Measurements from ENCODE around the gene HSD17B12.

Gene HSD17B12

DNA sequence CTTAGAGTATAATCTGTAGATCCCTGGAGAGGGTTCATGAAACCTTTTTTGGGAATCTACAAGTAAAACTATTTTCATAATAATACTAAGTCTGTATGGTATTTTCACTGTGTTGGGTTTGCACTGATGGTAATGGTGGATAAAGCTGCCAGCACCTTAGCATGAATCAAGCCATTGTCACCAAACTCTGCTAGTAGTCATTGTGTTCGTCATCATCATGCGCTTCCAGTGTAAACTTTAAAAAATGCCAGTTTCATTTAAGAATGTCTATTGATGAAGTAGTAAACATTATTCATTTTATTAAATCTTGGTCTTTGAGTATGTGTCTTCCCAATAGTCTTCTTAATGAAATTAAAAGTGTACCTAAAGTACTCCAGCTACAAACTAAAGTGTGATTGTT, 215.1 kb downstream of the HSD17B12 start:
- POLR2A ChIA-PET = no interaction called here
- CTCF ChIA-PET = interaction anchor here (3.1 kb wide), 1 partner anchor 14 kb away, joined by 11 read pairs; no protein-coding TSS in a partner anchor
- TF ChIP-seq, protein P1, sequence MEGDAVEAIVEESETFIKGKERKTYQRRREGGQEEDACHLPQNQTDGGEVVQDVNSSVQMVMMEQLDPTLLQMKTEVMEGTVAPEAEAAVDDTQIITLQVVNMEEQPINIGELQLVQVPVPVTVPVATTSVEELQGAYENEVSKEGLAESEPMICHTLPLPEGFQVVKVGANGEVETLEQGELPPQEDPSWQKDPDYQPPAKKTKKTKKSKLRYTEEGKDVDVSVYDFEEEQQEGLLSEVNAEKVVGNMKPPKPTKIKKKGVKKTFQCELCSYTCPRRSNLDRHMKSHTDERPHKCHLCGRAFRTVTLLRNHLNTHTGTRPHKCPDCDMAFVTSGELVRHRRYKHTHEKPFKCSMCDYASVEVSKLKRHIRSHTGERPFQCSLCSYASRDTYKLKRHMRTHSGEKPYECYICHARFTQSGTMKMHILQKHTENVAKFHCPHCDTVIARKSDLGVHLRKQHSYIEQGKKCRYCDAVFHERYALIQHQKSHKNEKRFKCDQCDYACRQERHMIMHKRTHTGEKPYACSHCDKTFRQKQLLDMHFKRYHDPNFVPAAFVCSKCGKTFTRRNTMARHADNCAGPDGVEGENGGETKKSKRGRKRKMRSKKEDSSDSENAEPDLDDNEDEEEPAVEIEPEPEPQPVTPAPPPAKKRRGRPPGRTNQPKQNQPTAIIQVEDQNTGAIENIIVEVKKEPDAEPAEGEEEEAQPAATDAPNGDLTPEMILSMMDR (IDR thresholded peaks at IDR 0.05; ENCODE audit: control extremely low read depth, extremely low read depth, low read depth, missing control alignments) = no peak
- no peak for DNase-seq (ENCODE audit: extremely low spot score)

- no peak for DNase-seq (ENCODE audit: extremely low spot score)
- CTCF ChIA-PET = interaction anchor here (2.1 kb wide), 1 partner anchor 9 kb away, joined by 14 read pairs; no protein-coding TSS in a partner anchor
- TF ChIP-seq, protein P1 (IDR thresholded peaks at IDR 0.05; ENCODE audit: control extremely low read depth, extremely low read depth, low read depth, missing control alignments) = no peak
- POLR2A ChIA-PET = no interaction called here
Observed at GRCh38 chr11:43898574-43898973, 218.0 kb downstream of the HSD17B12 start.

DNA sequence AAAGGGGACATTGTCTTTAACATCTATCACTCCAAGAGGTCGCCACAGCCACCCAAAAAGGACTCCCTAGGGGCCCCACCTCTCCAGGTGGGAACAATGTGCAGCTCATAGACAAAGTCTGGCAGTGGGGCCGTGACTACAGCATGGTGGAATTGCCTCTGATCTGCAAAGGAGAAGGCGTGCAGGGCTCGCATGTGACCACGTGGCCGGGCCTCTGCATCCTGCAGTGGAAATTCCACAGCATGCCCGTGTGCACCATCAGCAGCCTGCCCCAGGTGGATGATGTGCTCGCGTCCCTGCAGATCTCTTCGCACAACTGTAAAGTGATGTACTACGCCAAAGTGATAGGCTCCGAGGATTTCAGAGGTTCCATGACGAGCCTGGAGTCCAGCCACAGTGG, 218.6 kb downstream of the HSD17B12 start:
- TF ChIP-seq, protein P1 (IDR thresholded peaks at IDR 0.05; ENCODE audit: control extremely low read depth, extremely low read depth, low read depth, missing control alignments) = no peak
- CTCF ChIA-PET = interaction anchor here (0.9 to 2.1 kb wide), 2 partner anchors 10 to 46 kb away, joined by 3 to 14 read pairs; no protein-coding TSS in a partner anchor

DNA sequence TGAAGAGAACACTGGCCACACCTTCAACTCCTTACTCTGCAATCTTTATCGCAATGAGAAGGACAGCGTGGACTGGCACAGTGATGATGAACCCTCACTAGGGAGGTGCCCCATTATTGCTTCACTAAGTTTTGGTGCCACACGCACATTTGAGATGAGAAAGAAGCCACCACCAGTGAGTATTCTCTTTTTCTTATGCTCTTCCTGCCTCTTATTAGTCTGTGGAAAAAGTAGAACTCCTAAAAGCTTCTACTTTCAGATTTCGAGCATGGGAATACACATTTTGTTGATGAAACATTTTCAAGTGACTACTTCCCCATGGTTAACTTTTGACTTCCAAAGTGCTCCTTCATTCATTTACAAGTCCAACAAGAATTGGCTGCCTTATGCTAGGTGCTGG, 221.0 kb downstream of the HSD17B12 start:
- POLR2A ChIA-PET = no interaction called here
- CTCF ChIA-PET = interaction anchor here (6.2 kb wide), 1 partner anchor 10 kb away, joined by 43 read pairs; no protein-coding TSS in a partner anchor
- DNase-seq (ENCODE audit: extremely low spot score) = no peak
- TF ChIP-seq, protein P1 (IDR thresholded peaks at IDR 0.05; ENCODE audit: control extremely low read depth, extremely low read depth, low read depth, missing control alignments) = no peak

More for the DNA sequence above, 218.6 kb downstream of the HSD17B12 start:
- POLR2A ChIA-PET = no interaction called here
- no peak for DNase-seq (ENCODE audit: extremely low spot score)

DNA sequence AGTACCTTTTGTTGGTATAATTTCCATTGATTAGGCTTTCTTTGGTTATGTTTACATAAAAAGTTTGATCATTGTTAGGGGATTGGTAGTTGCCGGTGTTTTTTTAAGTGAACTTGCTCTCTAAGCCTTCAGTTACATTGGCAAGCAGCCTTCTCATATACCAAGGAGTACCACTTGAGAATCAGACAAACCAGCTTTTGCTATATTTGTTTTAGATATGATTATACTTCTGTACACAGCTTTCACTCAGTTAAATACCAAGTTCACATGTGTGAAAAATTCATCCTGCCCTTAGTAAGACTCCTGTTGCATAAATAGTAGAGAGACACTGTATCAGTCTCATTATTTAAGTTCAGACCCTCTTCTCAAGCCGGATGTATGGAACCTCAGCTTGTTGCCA, 222.5 kb downstream of the HSD17B12 start:
- TF ChIP-seq, protein P1 (IDR thresholded peaks at IDR 0.05; ENCODE audit: control extremely low read depth, extremely low read depth, low read depth, missing control alignments) = no peak
- no peak for DNase-seq (ENCODE audit: extremely low spot score)
- ChIA-PET CTCF (interaction anchor here (0.8 to 6.2 kb wide), 6 partner anchors 12 to 51 kb away, joined by 3 to 43 read pairs (median 4); no protein-coding TSS in a partner anchor), POLR2A (no interaction called here)

DNA sequence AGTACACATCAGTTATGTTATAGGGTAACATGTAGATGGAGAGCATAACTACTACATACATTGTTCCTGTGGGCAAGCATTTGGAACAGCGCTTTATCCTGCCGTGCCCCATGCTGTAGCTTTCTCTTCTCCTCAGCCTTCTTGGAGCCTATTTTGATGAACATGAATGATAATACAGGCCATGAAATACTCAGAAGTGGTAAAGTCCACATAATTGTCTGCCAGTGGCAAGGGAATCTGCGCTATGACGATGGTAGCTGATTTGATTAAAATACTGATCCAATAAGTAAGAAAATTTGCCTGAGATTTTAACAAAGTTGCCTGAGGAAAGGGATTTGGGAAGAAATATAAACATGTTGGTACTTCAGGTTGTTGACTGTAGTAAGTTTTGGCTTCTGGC, 223.4 kb downstream of the HSD17B12 start:
- ChIA-PET POLR2A (no interaction called here), CTCF (interaction anchor here (0.6 to 6.2 kb wide), 7 partner anchors 12 to 52 kb away, joined by 3 to 43 read pairs (median 3); no protein-coding TSS in a partner anchor)
- no peak for DNase-seq (ENCODE audit: extremely low spot score)
- TF ChIP-seq, protein P1 (IDR thresholded peaks at IDR 0.05; ENCODE audit: control extremely low read depth, extremely low read depth, low read depth, missing control alignments) = no peak
